GOT3 (cell line): ENCODE results near the gene CALY.

Experiments used
- DNase-seq: peaks from one replicate; lab custom pipeline; 2025; ENCODE audit warnings: mixed read lengths; lab: John Stamatoyannopoulos, UW

Gene CALY

DNA sequence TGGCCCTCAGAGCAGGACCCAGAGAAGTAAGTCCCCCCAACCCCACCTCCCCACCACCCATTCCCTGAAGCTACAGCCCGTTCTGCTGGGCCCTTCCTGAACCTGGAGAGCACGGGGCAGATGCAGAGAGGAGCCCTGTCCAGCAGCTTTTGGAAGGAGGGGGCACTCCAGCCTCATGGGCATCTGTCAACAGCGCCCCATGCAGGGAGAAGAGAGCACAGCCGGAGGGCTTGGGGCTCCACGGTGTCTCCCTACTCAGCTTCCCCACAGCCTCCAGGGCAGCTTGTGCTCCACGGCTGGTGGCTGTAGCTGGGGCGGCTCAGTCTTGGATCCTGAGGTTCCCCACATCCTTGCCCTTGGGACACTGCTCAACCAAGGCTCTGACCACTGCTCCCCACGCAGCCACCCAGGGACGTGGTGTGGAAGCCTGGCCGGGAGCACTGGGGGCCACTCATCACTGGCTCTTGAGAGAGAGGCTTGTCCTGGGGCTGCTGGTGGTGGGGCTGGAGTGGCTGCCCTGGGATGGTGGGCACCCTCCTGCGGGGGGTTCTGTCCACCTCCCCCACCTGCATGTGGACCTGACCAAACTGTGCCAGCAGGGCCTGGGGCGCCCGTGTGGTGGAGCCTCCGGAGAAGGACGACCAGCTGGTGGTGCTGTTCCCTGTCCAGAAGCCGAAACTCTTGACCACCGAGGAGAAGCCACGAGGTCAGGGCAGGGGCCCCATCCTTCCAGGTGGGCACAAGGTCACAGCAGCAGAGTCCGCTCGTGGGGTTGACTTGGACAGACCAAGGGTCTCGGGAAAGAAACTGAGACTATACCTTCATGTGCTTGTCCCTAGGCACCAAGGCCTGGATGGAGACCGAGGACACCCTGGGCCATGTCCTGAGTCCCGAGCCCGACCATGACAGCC lies 15.0 kb upstream of the CALY start:
- DNase-seq = no peak

GRCh38 chr10:133350950-133351329 lies 14.2 kb upstream of the CALY start:
- no peak for DNase-seq

DNA sequence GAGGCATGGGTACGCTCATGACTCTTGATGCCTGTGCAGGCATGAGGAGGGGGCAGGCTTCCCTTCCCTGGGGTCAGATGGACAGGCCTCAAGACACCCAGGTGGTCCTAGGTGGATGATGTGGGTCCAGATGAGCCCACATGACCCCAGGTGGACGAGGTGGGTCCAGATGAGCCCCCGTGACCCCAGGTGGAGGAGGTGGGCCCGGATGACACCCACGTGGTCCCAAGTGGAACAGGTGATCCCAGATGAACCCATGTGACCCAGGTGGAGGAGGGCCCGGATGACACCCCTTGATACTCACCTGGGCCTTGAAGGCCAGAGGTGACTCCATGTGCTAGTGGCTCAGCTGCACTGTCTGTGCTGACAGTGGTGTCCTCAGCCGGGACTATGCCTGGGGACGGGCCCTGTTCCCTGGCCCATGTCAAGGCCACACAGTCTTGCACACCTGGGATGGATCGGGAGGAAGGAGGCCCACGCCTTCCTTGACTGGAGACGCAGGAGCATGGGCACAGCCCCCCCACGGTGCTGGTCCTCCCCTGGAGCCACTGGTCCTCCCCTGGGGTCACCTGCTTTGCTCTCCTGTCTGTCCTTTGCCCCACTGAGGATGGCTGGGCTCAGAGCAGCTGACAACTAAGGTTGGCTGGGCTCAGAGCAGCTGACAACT lies 13.7 kb upstream of the CALY start:
- no peak for DNase-seq

GRCh38 chr10:133349577-133350011 lies 12.9 kb upstream of the CALY start:
- DNase-seq = no peak

DNA sequence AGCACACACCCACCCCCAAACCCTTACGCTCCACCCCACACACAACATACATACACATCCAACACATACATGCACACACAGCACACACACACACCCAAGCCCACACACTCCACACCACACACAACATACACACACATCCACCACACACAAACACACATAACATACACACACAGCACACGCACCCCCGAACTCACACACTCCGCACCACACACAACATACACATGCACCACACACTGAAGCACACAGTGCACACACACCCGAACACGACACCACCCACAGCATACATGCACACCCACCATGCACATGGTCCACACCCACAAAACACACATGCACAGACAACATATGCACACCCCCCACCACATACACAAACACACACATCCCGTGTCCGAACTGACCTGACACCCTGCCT lies 12.5 kb upstream of the CALY start:
- no peak for DNase-seq

GRCh38 chr10:133347710-133348517 lies 11.2 kb upstream of the CALY start:
- no peak for DNase-seq

DNA sequence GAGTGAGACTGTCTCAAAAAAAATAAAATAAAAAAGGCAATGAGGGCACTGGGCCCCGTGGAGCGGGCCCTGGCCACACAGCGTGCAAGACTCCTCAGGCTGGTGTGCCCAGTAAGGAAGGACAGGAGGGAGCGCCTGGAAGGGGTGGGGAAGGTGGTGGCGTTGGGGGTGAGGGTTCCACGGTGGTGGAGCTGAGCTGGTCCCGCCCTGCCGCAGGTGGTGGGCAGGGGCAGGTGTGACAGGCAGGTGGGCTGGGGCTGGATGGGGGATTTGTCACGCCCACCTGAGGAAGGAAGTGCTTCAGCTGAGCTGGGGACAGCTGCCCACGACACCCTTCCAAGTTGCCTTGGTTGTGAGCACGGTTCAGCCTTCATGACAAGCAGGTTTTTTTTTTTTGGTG lies 9.7 kb upstream of the CALY start:
- DNase-seq = no peak

DNA sequence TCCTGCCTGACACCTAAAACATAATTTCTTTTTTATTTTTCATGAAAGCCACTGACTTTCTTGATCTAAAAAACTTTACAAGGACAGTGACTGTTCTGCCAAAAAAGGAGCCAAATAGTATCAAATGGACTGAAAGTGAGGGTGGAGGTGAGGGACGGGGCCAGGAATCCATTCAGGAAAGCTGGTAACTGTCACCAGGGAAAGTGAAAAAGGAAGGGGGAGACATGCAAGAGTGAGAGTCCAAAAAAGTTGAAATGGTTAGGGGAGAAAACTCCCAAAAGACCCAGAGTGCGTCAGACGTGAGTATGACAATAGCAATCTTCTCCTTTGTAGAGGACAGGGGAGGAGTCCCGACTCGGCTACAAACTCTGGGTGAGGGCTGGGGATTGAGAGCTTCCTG lies 7.5 kb upstream of the CALY start:
- DNase-seq = no peak

DNA sequence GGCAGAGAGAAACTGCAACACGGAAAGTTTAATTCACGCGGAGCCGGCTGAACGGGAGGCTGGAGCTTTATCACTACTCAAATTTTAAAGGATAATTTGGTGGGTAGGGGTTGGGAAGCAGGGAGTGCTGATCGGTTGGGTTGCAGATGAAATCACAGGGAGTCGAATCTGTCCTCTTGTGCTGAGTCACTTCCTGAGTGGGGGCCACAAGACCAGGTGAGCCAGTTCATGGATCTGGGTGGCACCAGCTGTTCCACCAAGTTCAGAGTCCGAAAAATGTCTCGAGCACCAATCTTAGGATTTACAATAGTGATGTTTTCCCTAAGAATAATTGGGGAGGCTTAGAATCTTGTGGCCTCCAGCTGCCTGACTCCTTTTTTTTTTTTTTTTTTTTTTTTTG lies 6.9 kb upstream of the CALY start:
- DNase-seq = no peak

DNA sequence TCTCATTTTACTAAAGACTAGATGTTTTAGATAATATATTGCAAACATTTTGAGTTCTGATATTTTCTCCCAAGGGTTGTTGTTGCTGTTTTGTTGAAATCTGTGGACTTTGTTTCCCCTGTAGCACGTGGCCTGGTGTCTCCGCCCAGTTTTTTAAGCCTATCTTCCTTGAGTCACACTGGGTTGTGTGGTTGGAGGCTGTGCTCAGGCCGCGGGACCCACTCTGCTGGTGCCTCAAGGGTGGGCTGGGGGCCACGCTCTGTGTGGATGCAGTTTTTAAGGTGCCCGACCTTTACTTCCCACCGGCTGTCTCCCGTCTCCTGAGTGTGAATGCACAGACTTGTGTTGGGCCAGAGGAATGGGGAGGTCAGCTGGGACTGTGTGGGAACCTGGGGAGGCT lies 6.2 kb upstream of the CALY start:
- no peak for DNase-seq

DNA sequence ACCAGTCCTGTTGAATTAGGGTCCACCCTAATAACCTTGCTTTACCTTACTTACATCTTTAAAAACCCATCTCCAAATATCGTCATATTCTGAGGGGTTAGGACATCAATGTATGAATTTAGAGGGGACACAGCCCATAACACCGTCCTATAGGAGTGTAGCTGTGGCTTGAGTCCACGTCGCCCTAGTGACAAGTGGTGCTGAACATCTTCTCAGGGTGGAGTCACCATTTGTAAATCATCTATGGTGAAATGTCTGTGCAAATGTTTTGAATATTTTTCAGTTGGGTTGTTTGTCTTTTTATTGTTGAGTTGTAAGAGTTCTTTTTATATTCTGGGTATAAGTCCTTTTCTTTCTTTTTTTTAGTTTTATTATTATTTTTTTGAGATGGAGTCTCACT lies 5.3 kb upstream of the CALY start:
- no peak for DNase-seq

DNA sequence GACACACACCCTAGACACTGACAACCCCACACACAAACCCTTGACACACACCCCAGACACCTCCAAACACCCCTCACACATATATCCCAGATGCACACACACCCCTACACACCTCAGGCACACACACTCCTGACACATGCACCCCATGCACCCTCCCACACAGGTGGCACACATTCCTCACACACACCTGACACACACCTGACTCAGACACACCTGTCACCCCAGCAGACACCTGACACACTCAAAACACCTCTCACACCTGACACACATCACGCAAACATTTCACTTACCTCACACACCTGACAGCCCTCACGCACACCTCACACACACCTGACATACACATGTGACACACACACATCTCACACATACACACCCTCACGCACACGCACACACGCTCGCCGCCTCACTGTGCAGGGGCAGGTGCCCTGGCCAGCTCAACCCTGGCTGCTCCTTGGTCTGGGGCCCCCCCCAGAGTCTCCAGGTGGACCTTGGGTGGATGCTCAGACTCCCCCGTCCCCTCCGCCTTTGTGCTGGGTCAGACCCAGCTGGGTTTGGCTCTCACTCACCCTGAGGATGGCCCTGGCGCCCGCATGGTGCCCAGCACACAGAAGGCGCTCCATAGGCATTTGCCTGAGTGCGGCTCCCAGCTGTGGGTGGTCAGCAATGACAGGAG lies 3.1 kb upstream of the CALY start:
- DNase-seq = no peak

- no peak for DNase-seq
Observed at GRCh38 chr10:133338080-133339071, 1.7 kb upstream of the CALY start.

- DNase-seq = no peak
Observed at GRCh38 chr10:133337370-133337725, 652 bp upstream of the CALY start.

- DNase-seq = no peak
Observed at GRCh38 chr10:133336118-133336576, 549 bp downstream of the CALY start.

- DNase-seq = no peak
Observed at GRCh38 chr10:133335246-133336117, 1.2 kb downstream of the CALY start.

DNA sequence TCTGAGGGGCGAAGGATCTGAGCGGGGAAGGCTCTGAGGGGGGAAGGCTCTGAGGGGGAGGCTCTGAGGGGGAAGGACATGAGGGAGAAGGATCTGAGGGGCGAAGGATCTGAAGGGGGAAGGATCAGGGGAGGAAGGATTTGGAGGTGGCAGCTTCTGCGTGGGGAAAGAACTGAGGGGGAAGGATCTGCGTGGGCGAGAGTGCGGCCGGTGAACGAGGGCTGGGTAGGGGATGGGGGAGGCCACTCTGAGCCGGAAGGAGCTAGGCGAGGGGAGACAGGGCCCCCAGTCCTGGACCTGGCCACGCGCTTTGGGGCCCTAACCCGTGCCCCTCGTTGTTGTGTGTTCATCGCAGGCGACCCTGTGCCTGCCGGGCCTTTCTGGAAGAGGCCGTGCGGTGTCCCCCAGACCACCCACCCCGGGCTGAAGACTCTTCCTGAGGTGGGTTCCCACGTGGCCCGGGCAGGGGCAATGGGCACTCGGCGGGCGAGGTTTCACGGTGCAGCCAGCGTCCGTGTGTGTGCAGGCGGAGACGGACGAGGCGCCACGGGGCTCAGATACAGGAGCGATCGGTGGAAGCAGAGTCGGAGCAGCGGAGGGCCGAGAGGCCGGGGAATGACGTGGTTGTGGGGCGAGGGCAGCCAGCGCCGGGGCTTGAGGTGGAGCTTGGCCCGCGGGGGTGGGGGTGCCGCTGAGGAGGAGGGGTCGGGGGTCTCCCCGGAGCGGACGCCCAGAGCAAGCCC lies 2.0 kb downstream of the CALY start:
- no peak for DNase-seq

- no peak for DNase-seq
Observed at GRCh38 chr10:133332936-133333699, 3.6 kb downstream of the CALY start.
